Left lobe of liver (tissue), 2 donors: ENCODE measurements around the gene PSAP. TPM values are rescaled to one million over a fixed set of nuclear protein-coding genes. Genes with fewer than 3 reads are reported as not detected.

ENCODE experiments used
- ATAC-seq: fragments of 200-7000 bp; cut with Tn5 transposase; one replicate; pipeline ENCODE4 v1.9.1; 2020; ENCODE audit warnings: mild to moderate bottlenecking, moderate library complexity
- DNase-seq: peaks from one replicate; pipeline ENCODE4 v3.0.0-alpha.2; 2020; ENCODE audit warnings: low spot score
- total RNA-seq: library from RNA; stranded (reverse); gene quantifications from one replicate; pipeline ENCODE4 v1.2.1, GENCODE V29; 2021
- donor health status: DM: no; HTN: no; CAD: no; lungs with moderate emphysema.
- donor health status: DM: no; HTN: yes; CAD: no.

PSAP gene
- total RNA-seq, 1 donor from 2014 or later, result 525 TPM

- ATAC-seq (no peak), DNase-seq (no peak)
These were observed 20.3 kb downstream of the PSAP start for GRCh38 chr10:71830726-71831125.

- ATAC-seq (no peak), DNase-seq (no peak)
These were observed 21.2 kb downstream of the PSAP start for GRCh38 chr10:71829896-71830295.

- ATAC-seq (peak; percentile 37), DNase-seq (no peak)
These were observed 21.9 kb downstream of the PSAP start for GRCh38 chr10:71829171-71829570.

GRCh38 chr10:71828702-71829101, 22.3 kb downstream of the PSAP start:
- ATAC-seq, result no peak
- no peak for DNase-seq

GRCh38 chr10:71827852-71828251, 23.2 kb downstream of the PSAP start:
- DNase-seq (no peak), ATAC-seq (no peak)

- ATAC-seq (no peak), DNase-seq (no peak)
These were observed 25.8 kb downstream of the PSAP start for GRCh38 chr10:71825217-71825616.

- DNase-seq, result no peak
- no peak for ATAC-seq
These were observed 26.7 kb downstream of the PSAP start for GRCh38 chr10:71824333-71824732.

GRCh38 chr10:71823356-71823755, 27.7 kb downstream of the PSAP start:
- ATAC-seq (no peak), DNase-seq (no peak)

GRCh38 chr10:71821909-71822763, 28.9 kb downstream of the PSAP start:
- ATAC-seq (no peak), DNase-seq (no peak)

- no peak for DNase-seq
- ATAC-seq, result no peak
These were observed 30.1 kb downstream of the PSAP start for GRCh38 chr10:71820966-71821365.

- ATAC-seq (no peak), DNase-seq (no peak)
These were observed 31.1 kb downstream of the PSAP start for GRCh38 chr10:71819985-71820384.

GRCh38 chr10:71819441-71819861, 31.6 kb downstream of the PSAP start:
- no peak for DNase-seq
- ATAC-seq, result no peak

- no peak for ATAC-seq
- DNase-seq, result no peak
These were observed 32.3 kb downstream of the PSAP start for GRCh38 chr10:71818674-71819260.

- ATAC-seq (peak; percentile 67), DNase-seq (peak; percentile 69)
These were observed 33.0 kb downstream of the PSAP start for GRCh38 chr10:71817831-71818655.

- DNase-seq, result no peak
- no peak for ATAC-seq
These were observed 34.0 kb downstream of the PSAP start for GRCh38 chr10:71816936-71817618.

- DNase-seq, result no peak
- ATAC-seq, result no peak
These were observed 34.6 kb downstream of the PSAP start for GRCh38 chr10:71816421-71816851.

- ATAC-seq (no peak), DNase-seq (no peak)
These were observed 35.4 kb downstream of the PSAP start for GRCh38 chr10:71815515-71816130.

- DNase-seq, result no peak
- no peak for ATAC-seq
These were observed 36.1 kb downstream of the PSAP start for GRCh38 chr10:71814922-71815411.

GRCh38 chr10:71812913-71813590, 38.0 kb downstream of the PSAP start:
- ATAC-seq (peak; percentile 38), DNase-seq (no peak)
